NCI-H146 (cell line): Measurements from ENCODE around the gene SLC30A1.
"Not testable (repeated sequence)": the region's sequence is repeated elsewhere in the genome, so short reads cannot be mapped to it uniquely, and the experiment has no call there.

Source experiments
- DNase-seq: peaks from one replicate; lab custom pipeline; 2025; lab: John Stamatoyannopoulos, UW

The SLC30A1 gene

DNA sequence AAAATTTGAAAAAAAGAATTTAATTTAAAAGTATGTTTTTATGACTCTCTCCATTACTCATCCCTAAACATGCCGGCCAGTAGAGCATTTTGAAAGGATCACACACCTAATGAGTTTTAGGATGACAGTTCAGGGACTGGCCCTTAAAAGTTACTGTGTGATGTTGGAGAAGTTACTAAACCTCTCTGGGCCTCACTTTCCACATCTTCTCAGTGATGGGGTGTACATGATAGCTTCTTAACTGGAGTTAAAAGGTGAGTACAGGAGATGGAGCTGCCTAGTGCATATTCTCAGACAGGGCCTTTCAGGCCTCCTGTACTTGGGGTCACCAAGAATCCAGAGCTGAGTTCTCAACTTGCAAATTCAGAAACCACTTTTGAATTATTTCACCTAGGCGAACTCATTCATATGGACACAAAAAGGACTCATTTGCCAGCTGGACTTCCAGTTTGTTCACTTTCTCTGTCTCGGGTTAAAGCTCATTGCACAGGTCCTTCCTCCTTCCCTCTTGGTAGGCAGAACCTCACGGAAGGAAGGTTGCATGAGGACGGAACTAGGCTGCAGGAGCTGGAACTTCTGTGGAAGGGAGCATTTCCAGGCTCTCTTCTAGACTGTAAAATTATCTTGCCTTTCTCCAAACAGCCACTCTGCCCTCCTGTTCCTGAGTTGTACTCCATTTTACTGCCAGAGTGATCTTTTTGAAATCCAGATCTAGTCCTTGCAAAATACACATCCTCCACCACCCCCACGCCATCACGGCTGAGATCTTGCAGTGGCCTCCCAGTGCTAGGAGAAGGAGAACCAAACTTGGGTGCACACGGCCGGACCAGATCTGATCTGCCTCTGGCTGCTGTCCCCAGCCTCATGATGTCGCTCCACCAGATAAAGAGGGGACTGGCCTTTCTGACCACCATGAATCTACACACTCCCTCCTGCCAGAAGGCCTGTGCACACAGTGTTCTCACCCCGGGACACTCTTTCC, 4.3 kb upstream of the SLC30A1 start:
- DNase-seq, result no peak

DNA sequence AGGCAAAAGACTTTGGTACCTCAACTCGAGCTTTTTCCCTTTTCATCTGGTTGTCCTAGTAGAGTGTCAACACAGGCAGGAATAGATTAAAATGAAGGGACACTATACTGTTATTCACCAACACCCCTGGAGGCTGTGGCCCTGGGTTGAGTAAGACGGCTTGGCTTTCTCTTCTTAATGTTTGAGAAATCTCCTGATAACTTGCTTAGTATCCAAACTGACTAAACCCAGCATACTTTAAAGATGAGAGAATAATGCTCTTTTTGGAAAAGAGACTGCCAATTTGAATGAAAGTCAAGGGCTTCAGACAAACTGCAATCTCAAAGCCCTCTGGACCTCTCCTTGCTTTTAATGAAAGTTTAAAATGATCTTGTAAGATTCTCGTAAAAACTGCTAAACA, 2.6 kb upstream of the SLC30A1 start:
- DNase-seq, result no peak

DNA sequence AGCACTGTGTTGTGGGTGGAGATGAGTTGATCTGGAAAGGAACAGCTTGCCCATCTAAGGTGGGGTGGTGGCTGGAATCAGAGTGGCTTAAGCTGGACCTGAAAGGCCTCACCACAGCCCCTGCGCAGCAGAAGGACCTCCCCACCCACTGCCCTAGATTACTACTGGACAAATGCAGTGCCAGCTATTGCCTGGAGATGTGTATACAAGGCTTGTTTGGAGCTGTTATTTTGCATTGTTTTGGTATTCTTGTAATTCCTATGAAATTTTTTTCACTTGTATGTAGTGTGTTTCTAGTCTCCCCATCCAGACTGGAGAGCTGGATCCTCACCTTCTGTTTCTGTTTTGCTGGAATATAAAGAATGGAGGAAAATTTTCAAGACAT, 1.3 kb upstream of the SLC30A1 start:
- no peak for DNase-seq

DNA sequence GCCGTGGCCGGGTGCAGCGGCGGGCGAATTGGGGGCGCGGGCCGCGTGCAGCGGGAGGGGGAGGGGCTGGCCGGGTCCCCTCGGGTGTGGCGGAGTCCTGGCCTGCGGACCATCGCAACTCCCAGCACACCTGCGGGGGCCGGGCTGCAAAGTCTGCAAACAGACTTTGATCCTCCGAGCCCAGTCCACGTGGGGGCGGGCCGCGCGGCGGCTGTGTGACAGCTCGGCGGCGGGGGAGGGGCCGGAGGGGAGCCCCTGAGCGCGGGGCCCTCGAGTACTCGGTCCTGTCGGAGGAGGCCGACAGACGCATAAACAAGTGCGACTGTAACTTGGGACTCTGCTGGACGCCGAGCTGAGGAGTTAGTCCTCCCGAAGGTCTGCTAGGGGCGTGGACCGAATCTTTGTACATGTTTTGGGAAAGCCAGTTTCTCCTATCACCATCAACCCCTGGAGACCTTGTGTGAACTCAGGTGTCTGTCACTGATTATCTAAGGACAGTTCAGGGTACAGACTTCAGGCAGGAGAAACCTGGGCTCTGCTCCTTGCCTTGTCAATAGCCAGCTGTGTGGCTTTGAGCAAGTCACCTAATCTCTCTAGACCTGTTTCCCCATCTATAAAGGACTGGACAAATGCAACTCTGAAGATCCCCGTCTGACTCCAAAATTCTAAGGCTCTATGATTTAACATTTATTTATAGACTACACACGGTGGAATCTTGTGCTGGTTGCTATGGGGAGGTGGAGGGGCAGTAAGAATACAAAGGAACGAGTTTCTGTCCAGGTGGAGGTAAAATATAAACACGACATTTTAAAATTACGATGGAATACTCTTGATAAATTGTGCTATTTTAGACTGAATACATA, 710 bp upstream of the SLC30A1 start:
- DNase-seq, result peak; percentile 84

DNA sequence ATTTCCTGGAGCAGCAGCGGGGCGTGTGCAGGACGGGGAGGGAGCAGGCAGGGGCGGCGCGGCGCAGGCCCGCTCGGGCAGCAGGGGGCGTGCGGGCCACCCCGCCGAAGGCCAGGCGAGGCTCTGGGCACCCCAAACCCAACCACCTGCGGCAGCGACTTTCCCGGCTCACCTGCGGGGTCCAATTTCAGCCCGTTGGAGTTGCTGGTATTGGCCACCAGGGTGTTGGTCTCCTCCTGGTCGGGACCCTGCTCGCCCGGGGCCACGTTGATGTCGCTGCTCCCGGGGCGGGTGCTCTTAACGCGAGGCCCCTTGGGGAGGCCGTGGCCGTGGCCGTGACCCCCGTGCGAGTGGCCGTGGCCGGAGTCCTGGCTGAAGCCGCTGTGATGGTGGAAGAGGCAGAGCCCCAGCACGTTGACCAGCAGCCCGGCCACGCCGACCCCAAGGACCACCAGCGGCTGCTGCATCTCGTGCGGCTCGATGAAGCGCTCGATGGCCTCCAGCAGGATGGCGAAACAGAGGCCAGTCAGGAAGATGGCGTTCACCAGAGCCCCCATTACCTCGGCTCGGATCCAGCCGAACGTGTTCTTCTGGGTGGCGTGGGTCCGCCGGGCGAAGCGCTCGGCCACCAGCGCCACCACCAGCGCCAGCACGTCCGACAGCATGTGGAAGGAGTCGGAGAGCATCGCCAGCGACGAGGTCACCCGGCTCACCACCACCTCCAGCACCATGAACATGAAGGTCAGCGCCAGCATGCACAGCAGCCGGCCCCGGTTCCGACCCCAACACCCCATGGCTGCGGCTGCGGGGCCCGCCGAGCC, 932 bp downstream of the SLC30A1 start:
- DNase-seq, result peak; percentile 64

GRCh38 chr1:211577277-211577818, 1.6 kb downstream of the SLC30A1 start:
- no peak for DNase-seq

GRCh38 chr1:211576717-211577116, 2.2 kb downstream of the SLC30A1 start:
- DNase-seq, result no peak

- DNase-seq, result no peak
Observed at GRCh38 chr1:211574705-211575104, 4.3 kb downstream of the SLC30A1 start.

- no peak for DNase-seq
Observed at GRCh38 chr1:211571998-211572397, 7.0 kb downstream of the SLC30A1 start.

DNA sequence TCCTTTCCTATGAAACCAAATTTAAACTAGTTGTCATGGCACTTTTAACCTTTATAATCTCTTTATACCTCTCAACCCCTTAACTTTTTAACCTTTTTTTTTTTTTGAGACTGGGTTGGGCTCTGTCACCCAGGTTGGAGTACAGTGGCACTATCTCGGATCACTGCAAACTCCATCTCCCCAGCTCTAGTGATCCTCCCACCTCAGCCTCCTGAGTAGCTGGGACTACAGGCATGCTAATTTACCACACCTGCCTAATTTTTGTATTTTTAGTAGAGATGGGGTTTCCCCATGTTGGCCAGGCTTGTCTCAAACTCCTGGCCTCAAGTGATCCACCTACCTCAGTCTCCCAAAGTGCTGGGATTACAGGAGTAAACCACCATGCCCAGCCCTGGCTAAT, 8.6 kb downstream of the SLC30A1 start:
- not testable (repeated sequence) for DNase-seq

DNA sequence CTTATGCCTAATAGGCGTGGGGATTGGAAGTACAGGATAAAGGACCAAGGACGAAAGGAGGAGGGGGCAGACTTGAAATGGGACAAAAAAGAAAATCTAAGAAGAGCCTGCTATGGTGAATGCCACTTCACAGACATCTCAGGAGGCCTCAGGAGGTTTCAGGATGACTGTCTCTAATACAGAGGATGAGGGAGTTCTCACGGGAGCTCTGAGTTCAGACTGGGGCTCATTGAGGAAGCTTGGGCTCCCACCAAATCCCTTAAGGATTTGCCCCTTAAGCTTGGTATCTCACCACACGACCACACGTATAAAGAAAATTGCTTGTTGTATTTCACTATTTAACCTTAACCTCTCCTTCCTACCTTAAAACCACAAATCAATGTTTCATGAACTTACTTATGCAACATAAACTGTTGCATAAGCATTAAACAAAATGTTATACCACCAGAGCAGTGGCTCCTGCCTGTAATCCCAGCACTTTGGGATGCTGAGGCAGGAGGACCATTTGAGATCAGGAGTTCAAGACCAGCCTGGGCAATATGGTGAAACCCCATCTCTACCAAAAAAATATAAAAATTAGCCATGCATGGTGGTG, 12.4 kb downstream of the SLC30A1 start:
- DNase-seq, result no peak

- DNase-seq, result no peak
Observed at GRCh38 chr1:211564084-211564483, 14.9 kb downstream of the SLC30A1 start.

- no peak for DNase-seq
Observed at GRCh38 chr1:211559222-211560010, 19.5 kb downstream of the SLC30A1 start.

DNA sequence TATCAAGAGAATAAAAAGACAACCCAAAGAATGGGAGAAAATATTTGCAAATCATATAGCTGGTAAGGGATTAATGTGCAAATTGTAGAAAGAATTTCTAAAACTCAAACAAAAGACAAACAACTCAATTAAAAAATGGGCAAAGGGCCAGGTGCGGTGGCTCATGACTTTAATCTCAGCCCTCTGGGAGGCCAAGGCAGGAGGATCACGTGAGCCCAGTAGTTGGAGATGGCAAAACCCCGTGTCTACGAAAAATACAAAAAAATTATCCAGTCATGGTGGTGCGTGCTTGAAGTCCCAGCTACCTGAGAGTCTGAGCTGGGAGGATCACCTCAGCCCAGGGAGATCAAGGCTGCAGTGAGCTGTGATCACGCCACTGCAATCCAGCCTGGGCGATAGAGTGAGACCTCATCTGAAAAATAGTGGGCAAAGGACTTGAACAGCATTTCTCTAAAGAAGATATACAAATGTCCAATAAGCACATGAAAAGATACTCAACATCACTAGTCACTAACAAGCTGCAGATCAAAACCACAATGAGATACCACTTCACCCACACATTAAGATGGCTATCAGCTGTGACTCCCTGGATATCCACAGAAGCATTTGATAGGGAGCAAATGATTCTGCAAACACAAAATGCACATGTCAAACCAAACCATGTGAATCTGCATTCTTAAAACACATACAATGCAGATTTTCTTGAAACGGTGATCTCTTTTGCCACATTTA, 20.9 kb downstream of the SLC30A1 start:
- no peak for DNase-seq

DNA sequence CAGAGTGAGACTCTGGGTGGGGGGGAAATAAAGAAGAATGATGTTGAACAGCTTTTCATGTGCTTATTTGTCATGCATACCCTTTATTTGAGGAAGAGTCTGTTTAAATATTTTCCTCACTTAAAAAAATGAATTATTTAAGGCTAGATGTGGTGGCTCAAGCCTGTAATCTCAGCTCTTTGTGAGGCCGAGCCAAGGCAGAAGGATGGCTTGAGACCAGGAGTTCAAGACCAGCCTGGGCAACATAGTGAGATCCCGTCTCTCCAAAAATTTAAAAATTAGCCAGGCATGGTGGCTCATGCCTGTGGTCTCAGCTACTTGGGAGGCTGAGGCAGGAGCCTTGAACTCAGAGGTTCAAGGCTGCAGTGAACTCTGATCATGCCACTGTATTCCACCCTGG, 25.4 kb downstream of the SLC30A1 start:
- no peak for DNase-seq

DNA sequence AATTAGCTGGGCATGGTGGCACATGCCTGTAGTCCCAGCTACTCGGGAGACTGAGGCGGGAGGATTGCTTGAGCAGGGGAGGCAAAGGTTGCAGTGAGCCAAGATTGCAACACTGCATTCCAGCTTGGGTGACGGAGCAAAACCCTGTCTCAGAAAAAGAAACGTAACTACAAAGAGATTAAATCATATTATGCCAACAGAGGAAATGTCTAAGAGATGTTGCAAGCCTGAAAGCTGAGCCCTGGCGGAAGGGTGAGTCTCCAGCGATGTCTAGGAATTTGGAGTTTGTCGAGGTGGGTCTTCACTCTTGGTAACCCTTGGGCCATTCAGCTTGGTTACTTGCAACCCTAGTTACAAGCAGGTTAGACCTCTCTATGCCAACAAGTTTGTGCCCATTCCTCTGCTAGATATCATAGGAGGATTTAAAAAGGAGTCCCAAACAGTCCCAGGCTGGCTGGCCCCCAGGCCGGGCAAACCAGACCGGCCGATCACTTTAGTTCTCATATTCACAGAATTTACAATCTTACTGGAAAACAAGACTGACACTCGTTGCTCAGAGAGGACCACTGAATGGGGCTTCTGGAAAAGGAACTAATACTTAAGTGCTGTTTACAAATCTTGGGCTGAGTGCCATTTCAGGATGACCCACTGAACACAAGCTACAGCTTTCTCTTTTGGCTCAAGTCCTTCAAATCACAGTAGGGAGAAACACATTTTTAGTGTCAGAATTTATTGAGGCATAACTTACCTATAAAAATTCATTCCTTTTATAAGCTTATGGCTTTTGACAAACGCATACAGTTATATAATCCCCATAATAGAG, 27.1 kb downstream of the SLC30A1 start:
- DNase-seq, result no peak

- DNase-seq, result no peak
Observed at GRCh38 chr1:211549092-211549711, 29.8 kb downstream of the SLC30A1 start.

- DNase-seq, result peak; percentile 17
Observed at GRCh38 chr1:211548321-211549091, 30.5 kb downstream of the SLC30A1 start.
